NB4 (cell line): ENCODE measurements around the gene TAF5L.

ENCODE experiments used
- DNase-seq: peaks from one replicate; pipeline ENCODE4 v3.0.0; 2010; ENCODE audit warnings: low read depth
- H3K4me3 ChIP-seq: one replicate; pipeline ENCODE4 v1.5.1; 2011; ENCODE audit warnings: mild to moderate bottlenecking, low read depth, low read length, moderate library complexity
- CTCF ChIP-seq: IDR thresholded peaks from one replicate; pipeline ENCODE4 v1.5.1; 2012; ENCODE audit warnings: low read depth, low read length
- MAX ChIP-seq: IDR thresholded peaks from 2 replicates; pipeline ENCODE4 v1.6.1; 2011; ENCODE audit warnings: low read depth, low read length
- MYC ChIP-seq: IDR thresholded peaks from 2 replicates; pipeline ENCODE4 v1.6.1; 2011; ENCODE audit warnings: low read depth, low read length
- POLR2A ChIP-seq: IDR thresholded peaks from 2 replicates; pipeline ENCODE4 v1.6.1; 2011; ENCODE audit warnings: mild to moderate bottlenecking; ENCODE audit not compliant: insufficient read length; ENCODE audit errors: extremely low read depth

Gene TAF5L

GRCh38 chr1:229552732-229553131 lies 73.2 kb downstream of the TAF5L start:
- DNase-seq = no peak
- TF ChIP-seq POLR2A (no peak), MAX (no peak), MYC (no peak), CTCF (no peak)

GRCh38 chr1:229550812-229551567 lies 74.9 kb downstream of the TAF5L start:
- TF ChIP-seq MAX = no peak
- no peak for TF ChIP-seq CTCF
- TF ChIP-seq MYC = no peak
- TF ChIP-seq POLR2A = no peak
- H3K4me3 ChIP-seq = no peak overlapping the region
- DNase-seq = no peak

More at GRCh38 chr1:229552732-229553131, 73.2 kb downstream of the TAF5L start:
- H3K4me3 ChIP-seq = peak overlapping the region; percentile 32

- DNase-seq = no peak
- H3K4me3 ChIP-seq = no peak overlapping the region
- TF ChIP-seq POLR2A = no peak
- no peak for TF ChIP-seq MAX
- no peak for TF ChIP-seq MYC
- TF ChIP-seq CTCF = no peak
Measured at GRCh38 chr1:229547542-229547941, 78.4 kb downstream of the TAF5L start.

- no peak for DNase-seq
- TF ChIP-seq CTCF (no peak), MAX (0 out of 2 replicates have a peak, but pooled peaks have one; percentile 16), POLR2A (no peak)
- no peak overlapping the region for H3K4me3 ChIP-seq
Measured at GRCh38 chr1:229544587-229544986, 81.3 kb downstream of the TAF5L start.
